IMR-90 (cell line): Measurements from ENCODE around the gene WHRN. TPM values are rescaled to one million over a fixed set of nuclear protein-coding genes. Genes with fewer than 3 reads are reported as not detected.

Experiments
- ATAC-seq: fragments of 200-7000 bp; cut with Tn5 transposase; 2 replicates; pipeline ENCODE4 v1.9.1; 2020; ENCODE audit warnings: low read depth, mild to moderate bottlenecking, moderate library complexity
- BruUV-seq: library from RNA; stranded (reverse); fragments of 400-500 nt; replicated peaks from 2 replicates; lab custom pipeline; 2021; lab: Mats Ljungman, UMichigan
- CTCF ChIA-PET: fragments of 300-600 bp; formaldehyde crosslinking; extraction: SDS; loops from one replicate; lab custom pipeline; 2021; ENCODE audit warnings: antibody characterized with exemption; lab: Yijun Ruan, JAX
- POLR2A ChIA-PET: fragments of 300-600 bp; sonication (Branson Sonifier 250); formaldehyde crosslinking; loops from one replicate; lab custom pipeline; 2022; ENCODE audit warnings: antibody characterized with exemption; ENCODE audit not compliant: unreplicated experiment; lab: Charles Lee
- DNase-seq: peaks from one replicate; pipeline ENCODE4 v3.0.0; 2013
- H2AFZ ChIP-seq: replicated peaks from 2 replicates; pipeline ENCODE3; 2013; ENCODE audit warnings: low read length, mild to moderate bottlenecking; ENCODE audit not compliant: poor library complexity
- H2AK5ac ChIP-seq: 2 replicates; pipeline ENCODE4 v1.6.1; 2013; ENCODE audit warnings: low read depth, low read length, inconsistent platforms
- H2AK9ac ChIP-seq: replicated peaks from 2 replicates; pipeline ENCODE3; 2013; ENCODE audit warnings: mild to moderate bottlenecking, low read depth, low read length, moderate library complexity; ENCODE audit not compliant: poor library complexity
- H2BK120ac ChIP-seq: 2 replicates; pipeline ENCODE4 v1.6.1; 2013; ENCODE audit warnings: low read depth, low read length, inconsistent platforms
- H2BK15ac ChIP-seq: 3 replicates; pipeline ENCODE4 v1.6.1; 2013; ENCODE audit warnings: low read depth, low read length, inconsistent platforms
- H2BK20ac ChIP-seq: 2 replicates; pipeline ENCODE4 v1.6.1; 2013; ENCODE audit warnings: low read depth, mild to moderate bottlenecking, inconsistent platforms, low read length, moderate library complexity
- H2BK5ac ChIP-seq: 2 replicates; pipeline ENCODE4 v1.6.1; 2013; ENCODE audit warnings: mild to moderate bottlenecking, low read depth, low read length, inconsistent platforms; ENCODE audit not compliant: poor library complexity, severe bottlenecking
- H3K14ac ChIP-seq: replicated peaks from 2 replicates; pipeline ENCODE4 v1.6.1; 2013; ENCODE audit warnings: low read depth, low read length, inconsistent platforms
- H3K18ac ChIP-seq: 2 replicates; pipeline ENCODE4 v1.6.1; 2013; ENCODE audit warnings: low read depth, low read length, control low read depth
- H3K23ac ChIP-seq: 2 replicates; pipeline ENCODE4 v1.6.1; 2013; ENCODE audit warnings: low read depth, low read length, inconsistent platforms
- H3K27ac ChIP-seq: 2 replicates; pipeline ENCODE4 v1.5.1; 2013; ENCODE audit warnings: mild to moderate bottlenecking, control low read depth, low read length; ENCODE audit not compliant: insufficient read depth
- H3K27me3 ChIP-seq: 2 replicates; pipeline ENCODE4 v1.6.1; 2013; ENCODE audit warnings: low read length; ENCODE audit not compliant: control insufficient read depth, insufficient read depth
- H3K36me3 ChIP-seq: 2 replicates; pipeline ENCODE4 v1.6.1; 2013; ENCODE audit warnings: low read length, mixed read lengths; ENCODE audit not compliant: control insufficient read depth, insufficient read depth
- H3K4ac ChIP-seq: 2 replicates; pipeline ENCODE4 v1.6.1; 2013; ENCODE audit warnings: low read depth, low read length, inconsistent platforms
- H3K4me1 ChIP-seq: 2 replicates; pipeline ENCODE4 v1.6.1; 2013; ENCODE audit warnings: low read length, mixed read lengths; ENCODE audit not compliant: control insufficient read depth, insufficient read depth
- H3K4me2 ChIP-seq: 2 replicates; pipeline ENCODE4 v1.6.1; 2013; ENCODE audit warnings: low read depth, mild to moderate bottlenecking, control low read depth, low read length, moderate library complexity
- H3K4me3 ChIP-seq: 2 replicates; pipeline ENCODE4 v1.5.1; 2013; ENCODE audit warnings: low read depth, mild to moderate bottlenecking, control low read depth, low read length, moderate library complexity; ENCODE audit not compliant: insufficient read depth
- H3K56ac ChIP-seq: 2 replicates; pipeline ENCODE4 v1.6.1; 2013; ENCODE audit warnings: low read length, inconsistent platforms; ENCODE audit not compliant: insufficient read depth; ENCODE audit errors: extremely low read depth
- H3K79me1 ChIP-seq, 2 experiments: 2 replicates each; pipeline ENCODE4 v1.6.1; 2013; ENCODE audit warnings: low read length in 2 of 2, inconsistent platforms in 1 of 2, low read depth in 1 of 2
- H3K9ac ChIP-seq: 2 replicates; pipeline ENCODE4 v1.6.1; 2013; ENCODE audit warnings: low read depth, low read length, control low read depth
- H3K9me1 ChIP-seq: 2 replicates; pipeline ENCODE4 v1.6.1; 2013; ENCODE audit warnings: low read length, inconsistent platforms; ENCODE audit not compliant: insufficient read depth
- H3K9me3 ChIP-seq: 2 replicates; pipeline ENCODE4 v1.6.1; 2013; ENCODE audit warnings: low read length; ENCODE audit not compliant: control insufficient read depth, insufficient read depth
- H4K20me1 ChIP-seq: 2 replicates; pipeline ENCODE4 v1.6.1; 2013; ENCODE audit warnings: low read length, inconsistent platforms; ENCODE audit not compliant: insufficient read depth
- H4K5ac ChIP-seq: 2 replicates; pipeline ENCODE4 v1.6.1; 2013; ENCODE audit warnings: mild to moderate bottlenecking, low read depth, low read length, control low read depth
- H4K8ac ChIP-seq, 2 experiments: 2 replicates each; pipeline ENCODE4 v1.6.1; 2013; ENCODE audit warnings: low read depth in 2 of 2, low read length in 2 of 2, control low read depth in 1 of 2, inconsistent platforms in 1 of 2
- H4K91ac ChIP-seq: 2 replicates; pipeline ENCODE4 v1.6.1; 2013; ENCODE audit warnings: low read depth, low read length, inconsistent platforms; ENCODE audit not compliant: insufficient read depth
- MXI1 ChIP-seq: IDR thresholded peaks from 2 replicates; pipeline ENCODE4 v1.6.1; 2012; ENCODE audit warnings: low read depth, mild to moderate bottlenecking, low read length, moderate library complexity, borderline replicate concordance
- POLR2A ChIP-seq: IDR thresholded peaks from 2 replicates; pipeline ENCODE4 v1.6.1; 2012; ENCODE audit warnings: mild to moderate bottlenecking, low read depth, low read length
- RCOR1 ChIP-seq: IDR thresholded peaks from 2 replicates; pipeline ENCODE4 v1.6.1; 2012; ENCODE audit warnings: mild to moderate bottlenecking, low read length, improper control_type of control experiment; ENCODE audit not compliant: insufficient replicate concordance
- WGBS, 2 experiments: methylation state at CpG; one replicate each; pipeline versions ENCODE4 v1.1.5 to v1.1.7; 2013; ENCODE audit warnings: missing lambda C conversion rate in 2 of 2; ENCODE audit not compliant: insufficient read length in 1 of 2; ENCODE audit errors: extremely low coverage in 2 of 2; 5-methylcytosine and 5-hydroxymethylcytosine counted together
- dilution Hi-C: fragments of 300-500 bp; cut with HindIII; formaldehyde crosslinking; loops from one replicate; pipeline ENCODE4 v1.14.3; 2018; ENCODE audit warnings: low sequenced_read_pairs; ENCODE audit not compliant: unreplicated experiment
- in situ Hi-C: fragments of 300-500 bp; cut with MboI; formaldehyde crosslinking; loops from 3 replicates; pipeline ENCODE4 v1.14.3; 2019; ENCODE audit warnings: low sequenced_read_pairs, inconsistent platforms, mixed read lengths
- intact Hi-C: fragments of 100-400 bp; cut with micrococcal nuclease; formaldehyde crosslinking; loops from 2 replicates; pipeline ENCODE4 v1.10.0; 2022
- polyA plus RNA-seq, 3 experiments: library from polyadenylated mRNA; depleted of rRNA; stranded (reverse); fragments of >200 nt; gene quantifications; 2 replicates each; pipeline ENCODE4 v1.2.3, GENCODE V29; 2012; ENCODE audit warnings: low replicate concordance in 1 of 3
- total RNA-seq: library from RNA; depleted of rRNA; stranded (reverse); fragments of >200 nt; gene quantifications from 2 replicates; pipeline ENCODE4 v1.2.3, GENCODE V29; 2012
- TF ChIP-seq, protein P1 (sequence below): fragments of 150-350 bp; IDR thresholded peaks from 2 replicates; pipeline ENCODE4 v1.6.1; 2017; ENCODE audit warnings: mild to moderate bottlenecking, antibody characterized with exemption, low read length, low read depth
- TF ChIP-seq, protein P2 (sequence below): fragments of 150-350 bp; IDR thresholded peaks from 2 replicates; pipeline ENCODE4 v1.6.1; 2016; ENCODE audit warnings: low read depth, mild to moderate bottlenecking, low read length, moderate library complexity, borderline replicate concordance
- TF ChIP-seq, protein P3 (sequence below): conservative IDR thresholded peaks from 2 replicates; pipeline ENCODE4 v1.5.1; 2012; ENCODE audit warnings: mild to moderate bottlenecking, low read depth, low read length, improper control_type of control experiment

Gene WHRN
- total and polyA plus RNA-seq, 2 of the 4 experiments (the other 2 are of a cell fraction), result 0.18 to 2.6 TPM

DNA sequence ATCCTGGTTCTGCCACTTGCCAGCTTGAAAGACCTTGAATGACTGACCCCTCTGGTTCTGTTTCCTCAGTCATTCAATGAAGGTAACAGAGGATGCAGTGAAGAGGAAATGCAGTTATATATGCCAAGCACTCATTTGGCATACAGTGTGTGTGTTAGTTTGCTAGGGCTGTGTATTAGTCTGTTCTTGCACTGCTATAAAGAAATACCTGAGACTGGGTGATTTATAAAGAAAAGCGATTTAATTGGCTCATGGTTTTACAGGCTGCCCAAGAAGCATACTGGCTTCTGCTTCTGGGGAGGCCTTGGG, 8.6 kb upstream of the WHRN start:
- Histone ChIP-seq H3K4me1 (no peaks in the 10 kb centered on the region), H2BK5ac (no peak overlapping the region), H2BK20ac (no peak overlapping the region), H3K4ac (no peak overlapping the region), H4K8ac (no peak overlapping the region), H3K4me2 (no peak overlapping the region), H3K36me3 (no peaks in the 10 kb centered on the region), H3K9me1 (no peaks in the 10 kb centered on the region), H2AK5ac (no peak overlapping the region), H2AK9ac (no peak overlapping the region), H3K9ac (no peak overlapping the region), H3K14ac (no peak overlapping the region), H3K56ac (no peak overlapping the region), H3K4me3 (no peak overlapping the region), H4K20me1 (no peaks in the 10 kb centered on the region), H3K27me3 (peaks cover 43% of the 10 kb centered on the region), H3K27ac (no peak overlapping the region), H3K18ac (no peak overlapping the region), H3K79me1 (no peaks in the 10 kb centered on the region), H2AFZ (no peak overlapping the region), H3K9me3 (0 out of 2 replicates have a peak, but pooled peaks cover 1% of the 10 kb centered on the region), H4K5ac (no peak overlapping the region), H2BK120ac (no peak overlapping the region), H2BK15ac (no peak overlapping the region), H3K23ac (no peak overlapping the region), H4K91ac (no peak overlapping the region)
- dilution Hi-C loops (no loop called here), intact Hi-C loops (no loop called here), in situ Hi-C loops (no loop called here)
- ATAC-seq, result no peak
- BruUV-seq, result no TSS peak
- TF ChIP-seq MXI1 (no peak), RCOR1 (no peak), POLR2A (no peak)
- TF ChIP-seq, protein P1, sequence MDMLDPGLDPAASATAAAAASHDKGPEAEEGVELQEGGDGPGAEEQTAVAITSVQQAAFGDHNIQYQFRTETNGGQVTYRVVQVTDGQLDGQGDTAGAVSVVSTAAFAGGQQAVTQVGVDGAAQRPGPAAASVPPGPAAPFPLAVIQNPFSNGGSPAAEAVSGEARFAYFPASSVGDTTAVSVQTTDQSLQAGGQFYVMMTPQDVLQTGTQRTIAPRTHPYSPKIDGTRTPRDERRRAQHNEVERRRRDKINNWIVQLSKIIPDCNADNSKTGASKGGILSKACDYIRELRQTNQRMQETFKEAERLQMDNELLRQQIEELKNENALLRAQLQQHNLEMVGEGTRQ, result no peak
- TF ChIP-seq, protein P2, sequence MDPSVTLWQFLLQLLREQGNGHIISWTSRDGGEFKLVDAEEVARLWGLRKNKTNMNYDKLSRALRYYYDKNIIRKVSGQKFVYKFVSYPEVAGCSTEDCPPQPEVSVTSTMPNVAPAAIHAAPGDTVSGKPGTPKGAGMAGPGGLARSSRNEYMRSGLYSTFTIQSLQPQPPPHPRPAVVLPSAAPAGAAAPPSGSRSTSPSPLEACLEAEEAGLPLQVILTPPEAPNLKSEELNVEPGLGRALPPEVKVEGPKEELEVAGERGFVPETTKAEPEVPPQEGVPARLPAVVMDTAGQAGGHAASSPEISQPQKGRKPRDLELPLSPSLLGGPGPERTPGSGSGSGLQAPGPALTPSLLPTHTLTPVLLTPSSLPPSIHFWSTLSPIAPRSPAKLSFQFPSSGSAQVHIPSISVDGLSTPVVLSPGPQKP, result no peak
- TF ChIP-seq, protein P3, sequence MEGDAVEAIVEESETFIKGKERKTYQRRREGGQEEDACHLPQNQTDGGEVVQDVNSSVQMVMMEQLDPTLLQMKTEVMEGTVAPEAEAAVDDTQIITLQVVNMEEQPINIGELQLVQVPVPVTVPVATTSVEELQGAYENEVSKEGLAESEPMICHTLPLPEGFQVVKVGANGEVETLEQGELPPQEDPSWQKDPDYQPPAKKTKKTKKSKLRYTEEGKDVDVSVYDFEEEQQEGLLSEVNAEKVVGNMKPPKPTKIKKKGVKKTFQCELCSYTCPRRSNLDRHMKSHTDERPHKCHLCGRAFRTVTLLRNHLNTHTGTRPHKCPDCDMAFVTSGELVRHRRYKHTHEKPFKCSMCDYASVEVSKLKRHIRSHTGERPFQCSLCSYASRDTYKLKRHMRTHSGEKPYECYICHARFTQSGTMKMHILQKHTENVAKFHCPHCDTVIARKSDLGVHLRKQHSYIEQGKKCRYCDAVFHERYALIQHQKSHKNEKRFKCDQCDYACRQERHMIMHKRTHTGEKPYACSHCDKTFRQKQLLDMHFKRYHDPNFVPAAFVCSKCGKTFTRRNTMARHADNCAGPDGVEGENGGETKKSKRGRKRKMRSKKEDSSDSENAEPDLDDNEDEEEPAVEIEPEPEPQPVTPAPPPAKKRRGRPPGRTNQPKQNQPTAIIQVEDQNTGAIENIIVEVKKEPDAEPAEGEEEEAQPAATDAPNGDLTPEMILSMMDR, result no peak
- ChIA-PET CTCF (no interaction called here), POLR2A (no interaction called here)
- WGBS, 2 experiments, result 71% methylated on average over 1 of the region's 1 CpG; no CpG with 5 or more reads in 1 of the 2 experiments
- no peak for DNase-seq
